GM19455 (cell line): ENCODE measurements around the gene ERICH6.

Source experiments
- ATAC-seq: cut with Tn5 transposase; IDR thresholded peaks from one replicate; pipeline ENCODE4 v1.9.1; 2021; ENCODE audit not compliant: unreplicated experiment

ERICH6 gene

DNA sequence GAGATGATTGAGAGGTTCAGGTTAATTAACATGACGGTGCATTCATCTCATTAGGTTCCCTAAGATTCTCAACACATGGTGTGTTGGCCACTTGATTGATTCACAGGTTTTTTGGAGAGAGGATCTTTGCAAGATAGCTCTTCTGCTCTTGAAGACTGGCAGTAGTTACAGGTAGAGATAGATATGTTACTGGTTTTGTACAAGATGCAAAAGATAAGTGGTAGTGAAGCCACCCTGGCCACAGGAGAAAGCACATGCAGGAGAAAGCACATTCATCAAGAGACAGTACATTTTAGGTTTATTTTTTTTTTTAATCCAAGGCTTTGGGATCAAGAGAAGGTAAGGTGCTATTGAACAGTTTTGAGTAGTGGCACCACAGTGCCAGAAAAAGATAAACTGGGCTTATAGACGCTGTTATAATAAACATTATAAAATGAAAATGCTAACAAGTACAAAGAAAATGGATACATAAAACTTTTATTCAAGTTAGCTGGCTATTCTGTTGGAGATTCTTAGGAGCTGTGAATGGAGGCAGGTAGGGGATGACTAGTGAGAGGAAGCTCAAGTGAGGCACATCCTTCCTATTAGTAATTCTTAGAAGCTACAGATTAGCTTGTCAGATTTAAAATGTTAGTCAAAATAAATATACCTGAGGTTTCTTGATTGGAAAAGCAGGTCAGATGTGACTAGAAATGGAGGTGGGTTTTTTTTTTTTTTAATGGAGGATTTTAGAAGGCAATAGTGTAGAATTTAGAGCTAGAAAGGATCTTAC lies 89.8 kb downstream of the ERICH6 start:
- no peak for ATAC-seq

- ATAC-seq = no peak
These were observed 90.7 kb downstream of the ERICH6 start for GRCh38 chr3:150613034-150613433.

DNA sequence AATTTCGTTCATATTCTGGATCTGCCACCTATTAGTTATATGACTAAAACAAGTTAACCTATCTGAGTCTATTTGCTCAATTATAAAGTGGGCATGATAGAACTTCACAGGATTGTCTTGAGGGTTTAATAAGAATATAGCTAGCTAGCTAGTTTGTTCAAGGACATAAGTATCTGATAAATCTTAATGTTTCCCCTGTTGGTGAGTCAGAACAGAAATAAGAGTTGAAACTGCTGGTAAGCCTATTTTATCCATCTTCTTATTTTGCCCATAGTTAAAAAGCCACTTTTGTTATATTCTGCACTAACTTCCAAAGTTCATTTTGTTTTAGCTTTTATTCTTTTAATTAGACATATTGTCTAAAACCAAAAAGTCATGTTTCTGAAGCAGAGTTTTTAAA lies 91.2 kb downstream of the ERICH6 start:
- no peak for ATAC-seq

DNA sequence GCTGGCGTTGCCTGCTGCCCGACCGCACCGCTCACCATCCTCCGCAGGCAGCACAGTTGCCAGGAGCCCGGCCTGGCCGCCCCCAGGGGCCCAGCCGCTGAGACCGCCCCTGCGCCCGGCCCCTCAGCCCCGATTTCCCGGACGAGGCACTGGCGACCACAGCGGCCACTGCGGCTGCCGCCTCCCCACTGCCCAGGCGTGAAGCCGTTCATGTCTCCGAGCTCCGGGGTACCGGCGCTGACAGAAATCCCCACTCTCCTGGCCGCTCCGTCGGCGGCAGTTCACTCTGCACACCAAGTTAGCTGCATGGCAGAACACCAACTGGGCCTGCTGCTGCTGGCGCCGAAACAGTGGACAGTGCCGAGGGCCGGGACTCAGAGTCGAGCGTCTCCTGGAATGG lies 92.1 kb downstream of the ERICH6 start:
- no peak for ATAC-seq

DNA sequence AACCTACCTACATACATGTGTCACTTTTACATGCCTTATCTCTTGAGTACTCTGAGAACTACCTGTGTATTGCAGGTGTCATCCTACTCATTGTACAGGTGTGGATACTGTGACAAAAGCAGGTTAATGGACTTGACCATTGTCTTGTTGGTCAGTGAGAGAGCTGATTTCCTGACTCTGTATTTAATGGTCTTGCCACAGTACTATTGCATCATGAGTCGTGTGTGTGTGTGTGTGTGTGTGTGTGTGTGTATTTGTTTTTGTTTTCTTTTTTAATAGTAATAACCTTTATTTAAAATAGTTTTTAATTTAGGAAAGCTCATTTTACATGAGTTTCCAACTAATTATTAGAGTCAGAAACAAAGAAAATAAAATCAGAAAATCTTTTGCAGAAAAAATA lies 92.9 kb downstream of the ERICH6 start:
- no peak for ATAC-seq

DNA sequence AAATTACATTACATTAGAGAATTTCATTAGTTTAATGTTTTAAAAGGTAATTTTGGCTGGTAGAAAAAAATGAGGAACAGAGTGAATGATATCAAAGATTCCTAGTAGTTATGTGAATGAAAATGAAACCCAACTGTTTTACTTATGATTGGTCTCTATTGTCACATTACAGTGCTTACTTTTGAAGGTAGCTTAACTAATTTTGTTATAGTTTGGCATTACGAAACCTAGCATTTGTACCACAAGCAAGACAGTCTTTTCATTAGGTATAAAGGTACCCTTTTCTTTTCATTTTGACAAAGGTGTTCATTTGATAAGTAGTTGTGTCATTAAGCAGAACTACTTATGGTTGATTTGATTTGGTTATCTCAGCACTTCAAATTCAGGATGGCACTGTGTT lies 93.7 kb downstream of the ERICH6 start:
- ATAC-seq = no peak
